ENCODE results near the gene ASIC5.

- TF ChIP-seq CTCF (IDR thresholded peaks at IDR 0.05) (no peak), EZH2 (IDR thresholded peaks at IDR 0.05; ENCODE audit: borderline replicate concordance, insufficient read depth, low read depth, low read length, poor library complexity, severe bottlenecking) (no peak)
Measured at GRCh38 chr4:155832664-155833063, 33.4 kb downstream of the ASIC5 start.

Measured in B cell (primary cell).